HEK293T (cell line): ENCODE measurements around the gene C16orf89.

Source experiments
- CTCF ChIA-PET: fragments of 350-600 bp; formaldehyde crosslinking; extraction: SDS; loops from one replicate; lab custom pipeline; 2021; ENCODE audit warnings: antibody characterized with exemption, inconsistent platforms; lab: Yijun Ruan, JAX
- POLR2A ChIA-PET: fragments of 350-600 bp; formaldehyde crosslinking; extraction: SDS; loops from one replicate; lab custom pipeline; 2020; ENCODE audit warnings: antibody characterized with exemption, inconsistent platforms; lab: Yijun Ruan, JAX
- DNase-seq: peaks from one replicate; pipeline ENCODE4 v3.0.0; 2012; ENCODE audit warnings: mixed read lengths; ENCODE audit errors: extremely low spot score
- ARNT ChIP-seq: fragments of 450-650 bp; IDR thresholded peaks from 2 replicates; pipeline ENCODE4 v1.6.1; 2017; ENCODE audit warnings: mild to moderate bottlenecking
- BHLHE40 ChIP-seq: fragments of 450-650 bp; IDR thresholded peaks from 2 replicates; pipeline ENCODE4 v1.6.1; 2016; ENCODE audit warnings: mild to moderate bottlenecking, moderate library complexity, borderline replicate concordance
- CTBP1 ChIP-seq: fragments of 450-650 bp; IDR thresholded peaks from 2 replicates; pipeline ENCODE4 v1.6.1; 2016; ENCODE audit warnings: borderline replicate concordance
- ELF4 ChIP-seq: fragments of 450-650 bp; IDR thresholded peaks from 2 replicates; pipeline ENCODE4 v1.6.1; 2017; ENCODE audit warnings: antibody characterized with exemption
- FOXA1 ChIP-seq: fragments of 450-650 bp; IDR thresholded peaks from 2 replicates; pipeline ENCODE4 v1.6.1; 2016; ENCODE audit warnings: mild to moderate bottlenecking
- FOXK2 ChIP-seq: fragments of 450-650 bp; IDR thresholded peaks from 2 replicates; pipeline ENCODE4 v1.6.1; 2016; ENCODE audit warnings: mild to moderate bottlenecking
- FOXM1 ChIP-seq: fragments of 450-650 bp; IDR thresholded peaks from 2 replicates; pipeline ENCODE4 v1.6.1; 2017; ENCODE audit warnings: mild to moderate bottlenecking, borderline replicate concordance
- HDGF ChIP-seq: fragments of 450-650 bp; IDR thresholded peaks from 2 replicates; pipeline ENCODE4 v1.6.1; 2017; ENCODE audit warnings: antibody characterized with exemption, borderline replicate concordance
- L3MBTL2 ChIP-seq: fragments of 450-650 bp; conservative IDR thresholded peaks from 2 replicates; pipeline ENCODE4 v1.6.1; 2016; ENCODE audit warnings: mild to moderate bottlenecking
- LEF1 ChIP-seq: fragments of 450-650 bp; IDR thresholded peaks from 2 replicates; pipeline ENCODE4 v1.6.1; 2017; ENCODE audit warnings: mild to moderate bottlenecking, borderline replicate concordance
- NFRKB ChIP-seq: fragments of 450-650 bp; IDR thresholded peaks from 2 replicates; pipeline ENCODE4 v1.6.1; 2016; ENCODE audit warnings: mild to moderate bottlenecking, moderate library complexity
- PKNOX1 ChIP-seq: fragments of 450-650 bp; IDR thresholded peaks from 2 replicates; pipeline ENCODE4 v1.6.1; 2016
- SP1 ChIP-seq: fragments of 450-650 bp; IDR thresholded peaks from 2 replicates; pipeline ENCODE4 v1.6.1; 2017
- SUZ12 ChIP-seq: fragments of 450-650 bp; IDR thresholded peaks from 2 replicates; pipeline ENCODE4 v1.6.1; 2016; ENCODE audit warnings: mild to moderate bottlenecking
- TARDBP ChIP-seq: fragments of 450-650 bp; IDR thresholded peaks from 2 replicates; pipeline ENCODE4 v1.6.1; 2016
- ZNF384 ChIP-seq: fragments of 450-650 bp; IDR thresholded peaks from 2 replicates; pipeline ENCODE4 v1.6.1; 2016

C16orf89 gene

GRCh38 chr16:5071341-5071680, 5.6 kb upstream of the C16orf89 start:
- CTCF ChIA-PET = no interaction called here
- TF ChIP-seq BHLHE40 (no peak), ARNT (no peak), FOXA1 (no peak), HDGF (no peak), FOXM1 (no peak), L3MBTL2 (no peak), CTBP1 (no peak), SP1 (no peak), SUZ12 (no peak)
- POLR2A ChIA-PET = no interaction called here
- no peak for DNase-seq

- no peak for DNase-seq
- no peak for TF ChIP-seq CTBP1
- TF ChIP-seq TARDBP = no peak
- TF ChIP-seq FOXK2 = no peak
- TF ChIP-seq L3MBTL2 = no peak
- TF ChIP-seq ELF4 = no peak
- no peak for TF ChIP-seq SUZ12
- no peak for TF ChIP-seq BHLHE40
- no peak for TF ChIP-seq FOXA1
- TF ChIP-seq ZNF384 = no peak
- no peak for TF ChIP-seq LEF1
- no peak for TF ChIP-seq ARNT
- TF ChIP-seq HDGF = no peak
- no peak for TF ChIP-seq PKNOX1
- TF ChIP-seq NFRKB = no peak
- POLR2A ChIA-PET = interaction anchor here (0.8 kb wide), 1 partner anchor 10 kb away, joined by 3 read pairs; no protein-coding TSS in a partner anchor
- CTCF ChIA-PET = no interaction called here
These were observed 4.9 kb upstream of the C16orf89 start for GRCh38 chr16:5070431-5071186.

- TF ChIP-seq FOXM1 = no peak
- TF ChIP-seq LEF1 = no peak
- no peak for TF ChIP-seq FOXA1
- no peak for TF ChIP-seq SUZ12
- TF ChIP-seq NFRKB = no peak
- TF ChIP-seq FOXK2 = no peak
- TF ChIP-seq ZNF384 = no peak
- TF ChIP-seq HDGF = no peak
- TF ChIP-seq CTBP1 = no peak
- no peak for TF ChIP-seq BHLHE40
- TF ChIP-seq L3MBTL2 = no peak
- no peak for TF ChIP-seq ARNT
- TF ChIP-seq ELF4 = no peak
- TF ChIP-seq PKNOX1 = no peak
- TF ChIP-seq TARDBP = no peak
- ChIA-PET CTCF (no interaction called here), POLR2A (no interaction called here)
- DNase-seq = no peak
These were observed 4.1 kb upstream of the C16orf89 start for GRCh38 chr16:5069854-5070253.

- TF ChIP-seq FOXK2 (no peak), FOXA1 (no peak), SUZ12 (no peak), CTBP1 (no peak), SP1 (no peak), ELF4 (no peak), TARDBP (no peak), L3MBTL2 (no peak), NFRKB (no peak), ZNF384 (no peak), ARNT (no peak)
- no peak for DNase-seq
- POLR2A ChIA-PET = no interaction called here
- CTCF ChIA-PET = no interaction called here
These were observed 3.3 kb upstream of the C16orf89 start for GRCh38 chr16:5069048-5069447.

- TF ChIP-seq SUZ12 (no peak), TARDBP (no peak), L3MBTL2 (no peak), BHLHE40 (no peak), ZNF384 (no peak), FOXA1 (no peak), PKNOX1 (no peak), FOXM1 (no peak), HDGF (no peak), SP1 (no peak)
- no peak for DNase-seq
- CTCF ChIA-PET = no interaction called here
- POLR2A ChIA-PET = no interaction called here
These were observed 755 bp upstream of the C16orf89 start for GRCh38 chr16:5066511-5066910.

GRCh38 chr16:5065326-5065725, 430 bp downstream of the C16orf89 start:
- ChIA-PET CTCF (no interaction called here), POLR2A (no interaction called here)
- TF ChIP-seq TARDBP (no peak), ZNF384 (no peak), NFRKB (no peak), FOXA1 (no peak), BHLHE40 (no peak), SP1 (no peak), PKNOX1 (no peak), ARNT (no peak), LEF1 (no peak), SUZ12 (no peak), HDGF (no peak), FOXK2 (no peak), L3MBTL2 (no peak), ELF4 (no peak), FOXM1 (no peak)
- DNase-seq = no peak
